ENCODE data around the gene IKBKE.

IKBKE gene

DNA sequence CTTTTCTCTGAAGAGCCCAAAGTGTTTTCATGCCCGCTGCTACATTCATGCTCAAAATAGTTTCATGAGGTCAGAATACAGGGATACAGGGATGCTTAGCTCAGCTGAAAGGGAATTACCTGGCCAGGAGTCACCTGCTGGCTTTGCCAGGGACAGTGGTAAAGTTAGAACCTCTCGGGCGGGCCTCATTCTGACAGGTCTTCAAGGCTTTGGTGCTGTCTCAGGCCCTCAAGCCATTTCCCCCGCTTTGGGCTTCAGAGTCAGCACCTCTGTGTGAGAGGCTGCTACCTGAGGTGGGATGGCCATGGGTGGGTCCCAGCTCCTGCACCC lies 42.5 kb downstream of the IKBKE start:
- DNase-seq, result no peak

DNA sequence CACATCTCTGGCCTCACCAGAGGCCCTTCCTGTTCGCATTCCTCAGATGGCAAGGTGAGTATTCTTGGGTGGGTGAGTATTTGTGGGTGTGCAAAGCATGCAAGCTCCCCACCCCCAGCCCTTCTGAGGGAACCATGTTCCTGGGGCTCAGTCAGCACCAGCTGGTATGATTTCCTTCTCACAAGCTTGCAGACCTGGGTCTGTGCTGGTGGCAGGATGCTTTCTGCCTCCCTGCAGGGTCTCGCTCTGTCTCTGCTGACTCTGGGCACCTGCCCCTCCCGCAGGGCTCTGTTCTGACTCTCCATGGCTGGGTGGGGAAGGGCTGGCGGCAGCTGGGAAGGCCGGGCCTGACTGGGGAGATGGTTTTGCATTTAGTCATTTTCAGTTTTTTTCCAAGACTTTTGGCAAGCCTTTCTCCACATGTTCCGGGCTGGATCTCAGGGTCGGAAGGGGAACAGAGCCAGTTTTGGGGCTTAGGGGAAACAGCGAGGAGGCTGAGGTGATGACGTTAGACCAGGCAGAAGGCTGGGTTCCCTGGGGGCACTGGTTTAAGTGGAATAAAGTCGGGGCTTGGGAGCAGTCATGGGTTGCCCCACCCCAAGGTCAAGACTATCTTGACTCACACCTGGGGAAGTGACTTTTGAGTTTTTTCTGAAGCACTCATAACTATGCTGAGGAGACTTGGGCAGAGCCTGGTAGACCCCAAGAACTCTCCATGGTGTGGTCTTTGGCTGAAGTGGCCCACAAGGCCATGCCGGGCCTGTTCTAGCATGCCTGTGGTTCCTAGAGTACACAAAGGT lies 43.2 kb downstream of the IKBKE start:
- peak; percentile 91 for DNase-seq

DNA sequence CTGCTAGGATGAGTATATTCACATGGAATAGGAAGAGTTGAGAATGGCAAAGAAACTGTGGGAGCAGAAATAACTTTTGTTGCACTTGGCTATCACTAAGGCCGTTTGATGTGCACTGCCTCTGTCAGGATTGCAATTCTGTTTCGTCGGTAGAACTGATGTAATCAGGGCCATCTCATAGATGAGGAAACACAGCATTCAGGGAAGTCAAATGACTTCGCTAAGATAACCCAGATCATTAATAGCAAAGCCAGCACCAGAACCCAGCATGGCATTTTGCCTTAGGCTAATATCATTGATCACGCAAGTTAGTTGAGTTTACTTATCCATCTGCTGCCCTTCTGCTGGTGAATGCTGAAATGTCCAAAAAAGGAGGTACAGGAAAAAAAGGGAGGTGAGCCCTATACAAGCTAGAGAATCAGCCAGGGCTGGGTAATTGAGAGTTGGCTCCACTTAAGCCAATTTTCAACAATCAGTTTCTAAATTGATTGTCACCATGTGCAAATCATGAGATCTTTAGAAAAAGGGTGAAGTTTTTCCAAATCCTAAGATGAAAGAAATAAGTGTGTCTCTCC lies 44.6 kb downstream of the IKBKE start:
- no peak for DNase-seq

DNA sequence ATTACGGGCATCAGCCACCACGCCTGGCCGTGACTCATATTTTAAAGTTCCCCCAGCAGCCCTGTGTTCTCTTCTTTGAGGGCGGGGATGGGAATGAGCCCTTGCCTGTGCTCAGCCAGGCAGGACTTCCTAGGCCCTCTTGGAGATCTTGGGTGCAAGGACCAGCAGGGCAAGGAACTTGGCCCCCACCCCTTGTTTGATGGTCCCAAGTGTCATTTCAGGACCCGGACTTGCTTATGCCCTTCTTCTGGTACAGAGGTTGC lies 46.4 kb downstream of the IKBKE start:
- DNase-seq, result no peak

DNA sequence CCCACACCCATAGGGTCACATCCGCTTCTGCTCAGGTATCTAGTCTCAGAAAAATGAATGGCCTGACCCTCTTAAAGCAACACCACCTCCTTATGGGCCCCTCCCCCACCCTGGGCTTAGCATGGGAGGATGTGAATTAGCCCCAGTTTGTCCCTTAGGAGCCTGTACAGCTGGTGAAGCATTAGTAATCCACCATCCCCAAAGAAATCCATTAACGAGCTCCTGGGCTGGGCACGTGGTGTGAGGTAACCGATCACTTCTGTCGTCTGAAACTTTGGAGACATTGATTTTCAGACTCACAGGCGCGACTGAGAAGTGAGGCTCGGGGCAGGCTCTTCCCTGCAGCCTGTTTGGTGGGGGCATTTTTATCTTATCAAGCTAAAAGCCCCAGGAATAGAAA lies 47.5 kb downstream of the IKBKE start:
- DNase-seq, result no peak

DNA sequence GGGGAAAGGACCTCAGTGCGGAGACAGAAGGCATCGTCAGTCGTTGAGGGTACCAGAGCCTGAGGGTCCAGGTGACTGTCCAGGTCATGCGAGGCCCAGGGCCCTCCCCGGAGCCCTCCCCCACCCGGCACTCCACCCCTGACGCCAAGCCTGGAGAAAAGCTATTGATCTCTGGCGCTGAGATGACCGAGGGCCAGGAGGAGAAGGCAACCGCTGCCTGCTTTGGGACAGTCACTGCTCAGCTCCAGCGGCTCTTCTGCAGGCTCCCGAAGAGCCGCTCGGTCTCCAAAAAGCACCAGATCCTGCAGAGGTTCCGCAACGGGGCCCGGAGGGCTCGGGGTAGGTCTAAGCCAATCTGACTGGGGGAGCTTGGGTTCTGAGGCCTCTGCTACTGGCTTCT lies 47.9 kb downstream of the IKBKE start:
- no peak for DNase-seq

DNA sequence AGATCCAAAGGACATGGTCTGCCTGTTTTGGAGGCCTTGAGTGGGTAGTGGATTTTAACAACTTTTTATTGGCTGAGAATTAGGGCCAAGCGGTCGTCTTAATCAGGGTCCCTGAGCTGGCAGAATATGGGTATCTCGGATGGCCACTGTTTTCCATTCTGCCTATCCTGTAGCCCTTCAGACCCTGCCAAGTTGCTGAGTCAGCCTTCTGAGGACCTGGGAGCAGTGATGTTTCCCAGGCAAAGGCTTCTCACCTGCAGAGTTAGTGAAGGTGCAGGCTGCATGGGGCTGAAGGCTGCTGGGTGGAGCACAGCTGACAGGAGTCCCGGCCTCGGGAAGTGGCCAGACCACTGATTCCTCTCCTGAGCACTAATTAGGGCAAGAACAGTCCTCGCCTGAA lies 48.5 kb downstream of the IKBKE start:
- no peak for DNase-seq

DNA sequence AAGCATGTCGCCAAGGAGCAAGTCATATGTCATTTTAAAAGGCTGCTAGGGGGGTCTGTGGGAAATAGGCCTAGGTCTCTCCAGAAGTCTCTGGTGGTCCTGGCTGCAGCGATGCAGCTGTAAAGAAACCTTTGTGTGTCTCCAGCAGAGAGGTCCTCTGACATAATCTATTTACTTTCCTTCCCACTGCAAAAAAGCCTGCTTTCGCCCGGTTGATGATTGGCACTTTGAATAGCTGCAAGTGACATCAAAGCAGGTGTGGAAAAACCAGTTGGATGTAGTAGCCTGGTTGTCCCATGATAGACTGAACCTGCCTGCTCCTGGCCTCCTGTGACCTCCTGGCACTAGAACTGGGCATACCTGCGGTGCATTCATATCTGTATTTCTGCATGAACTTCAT lies 50.9 kb downstream of the IKBKE start:
- DNase-seq, result no peak

DNA sequence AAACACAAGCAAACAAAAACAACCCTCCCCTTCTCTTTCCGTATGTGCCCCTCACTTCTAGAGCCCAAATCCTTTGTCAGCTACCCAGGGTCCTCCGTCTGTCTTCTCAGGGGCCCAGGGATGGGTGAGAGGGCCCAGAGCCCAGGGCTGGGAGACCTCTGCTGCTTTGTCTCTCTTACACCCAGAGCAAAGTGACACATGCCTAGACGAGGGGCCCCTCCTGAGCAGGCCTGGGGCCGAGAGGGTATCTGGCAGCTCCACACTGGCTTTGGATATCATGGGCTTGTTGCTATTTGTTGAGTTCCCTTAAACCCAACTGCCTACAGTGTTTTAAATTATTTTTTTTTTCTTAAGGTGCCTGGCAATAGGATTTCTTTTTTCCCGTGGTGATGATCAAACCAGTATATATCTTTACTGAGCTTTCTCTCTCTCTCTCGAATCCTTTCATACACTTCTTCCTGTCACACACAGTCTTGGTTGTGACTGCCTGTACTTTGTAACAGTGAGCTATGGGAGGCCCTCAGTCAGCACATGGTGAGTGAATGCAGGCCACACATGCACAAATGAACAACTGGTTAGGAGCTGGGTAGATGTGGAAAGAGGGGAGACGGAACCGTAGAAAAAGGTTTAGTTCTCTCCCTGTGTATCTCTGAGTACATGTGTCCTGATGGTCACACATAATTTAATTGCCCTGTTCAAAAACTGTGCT lies 51.6 kb downstream of the IKBKE start:
- DNase-seq, result no peak

DNA sequence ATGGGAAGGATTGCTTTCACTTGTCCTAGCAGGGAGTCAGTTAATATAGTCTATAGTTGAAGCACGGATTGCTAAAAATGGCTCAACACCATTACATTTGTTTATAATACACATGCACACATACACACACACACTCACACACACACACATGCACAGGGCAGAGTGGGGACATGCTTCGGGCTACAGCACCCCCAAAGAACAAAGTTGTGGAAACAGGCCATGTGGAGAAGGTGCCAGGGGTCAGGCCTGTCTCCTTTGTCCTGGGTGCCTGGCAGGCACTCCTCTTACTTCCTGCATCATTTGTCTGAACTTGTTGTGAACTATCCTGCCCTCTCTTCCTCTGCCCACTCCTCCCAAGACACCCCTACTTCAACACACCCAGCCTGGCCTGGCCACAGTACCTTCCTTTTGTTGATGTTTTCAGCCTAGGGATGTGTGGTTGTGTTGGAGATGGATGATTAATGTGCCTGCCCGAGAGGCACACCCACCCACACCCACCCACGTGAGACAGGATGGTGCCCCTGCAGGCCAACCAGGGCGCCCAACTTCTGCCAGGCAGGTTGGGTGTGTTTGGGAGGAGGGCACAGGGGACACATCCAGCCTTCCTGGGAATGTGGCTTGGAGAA lies 54.6 kb downstream of the IKBKE start:
- no peak for DNase-seq

DNA sequence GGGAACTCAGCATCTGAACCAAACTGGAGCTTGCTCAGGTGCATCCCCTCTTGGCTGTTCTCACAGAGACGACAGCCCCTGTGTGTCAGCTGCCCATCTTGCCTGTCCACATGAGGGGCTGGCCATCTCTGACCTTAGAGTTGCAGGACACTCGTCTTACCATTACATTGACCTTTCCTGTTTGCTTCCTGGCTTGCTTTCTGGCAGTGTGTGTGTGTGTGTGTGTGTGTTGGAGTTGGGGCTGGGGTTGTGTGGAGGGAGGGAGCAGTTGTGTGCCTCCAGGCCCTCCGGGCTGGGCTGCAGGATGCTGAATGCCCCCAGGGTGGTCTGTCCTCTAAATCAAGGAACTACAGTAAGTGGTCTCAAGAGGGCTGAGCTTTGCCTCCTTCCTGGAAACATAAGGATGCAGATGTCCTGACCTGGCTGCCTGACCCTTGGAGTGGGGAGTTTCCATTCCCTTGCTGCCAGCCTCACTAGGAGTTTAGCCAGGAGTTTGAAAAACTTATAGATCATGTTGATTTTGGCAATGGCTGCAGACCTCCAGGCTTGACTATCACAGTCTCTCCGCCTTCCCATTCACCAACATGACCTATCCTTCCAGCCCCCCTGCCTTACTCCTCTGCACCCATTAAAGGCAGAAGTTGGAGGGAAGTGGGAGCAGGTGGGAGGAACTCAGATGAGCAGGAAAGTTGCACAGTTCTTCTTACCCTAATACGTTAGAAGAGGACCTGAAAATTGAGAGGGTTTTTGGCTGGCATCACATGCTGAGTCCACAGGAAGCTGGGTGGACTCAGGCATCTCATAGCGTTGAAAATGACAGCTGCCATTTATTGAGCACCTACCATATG lies 56.0 kb downstream of the IKBKE start:
- no peak for DNase-seq

DNA sequence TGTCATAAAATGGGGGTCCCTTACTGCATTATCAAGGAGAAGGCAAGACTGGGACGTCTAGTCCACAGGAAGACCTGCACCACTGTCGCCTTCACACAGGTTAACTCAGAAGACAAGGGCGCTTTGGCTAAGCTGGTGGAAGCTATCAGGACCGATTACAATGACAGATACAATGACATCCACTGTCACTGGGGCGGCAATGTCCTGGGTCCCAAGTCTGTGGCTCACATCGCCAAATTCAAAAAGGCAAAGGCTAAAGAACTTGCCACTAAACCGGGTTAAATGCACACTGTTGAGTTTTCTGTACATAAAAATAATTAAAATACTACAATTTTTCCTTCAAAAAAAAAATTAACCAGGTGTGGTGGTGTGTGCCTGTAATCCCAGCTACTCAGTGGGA lies 59.1 kb downstream of the IKBKE start:
- DNase-seq, result no peak

DNA sequence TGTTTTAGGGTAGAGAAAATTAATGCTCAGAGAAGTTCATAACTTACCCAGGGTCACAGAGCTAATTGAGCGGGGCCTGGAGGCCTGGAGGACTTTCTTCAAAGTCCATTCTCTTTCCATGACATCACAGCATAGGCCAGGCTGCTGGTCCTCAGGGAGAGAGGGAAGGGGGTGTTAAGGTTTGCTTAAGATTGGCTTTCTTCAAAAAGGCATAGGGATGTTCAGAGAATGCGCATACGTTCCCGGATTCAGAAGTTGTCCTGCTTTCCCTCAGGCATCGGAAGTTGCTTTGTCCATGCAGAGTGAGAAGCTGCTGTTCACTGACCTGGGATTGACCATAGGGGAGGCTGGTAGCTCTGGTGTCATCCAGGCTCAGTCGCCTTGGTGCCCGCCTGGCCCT lies 62.1 kb downstream of the IKBKE start:
- DNase-seq, result no peak

DNA sequence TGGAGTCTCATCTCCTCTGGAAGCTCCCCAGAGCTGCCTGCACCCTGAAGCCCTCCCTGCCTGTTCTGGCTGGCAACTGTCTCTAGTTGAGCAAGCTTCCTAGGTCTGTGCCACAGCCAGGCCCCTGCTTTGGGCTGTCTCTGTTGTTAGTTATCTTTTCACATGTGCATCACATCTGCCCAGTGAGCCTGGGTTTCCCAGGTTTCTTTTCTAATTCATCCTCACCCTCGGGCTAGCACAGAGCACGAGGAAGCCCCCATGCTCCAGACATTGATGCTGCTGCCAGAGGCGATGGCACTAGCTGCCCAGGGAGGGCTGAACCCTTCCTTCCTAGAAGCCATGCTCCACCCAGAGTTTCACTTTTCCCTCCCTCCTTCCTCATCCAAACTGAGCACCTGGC lies 64.3 kb downstream of the IKBKE start:
- no peak for DNase-seq

DNA sequence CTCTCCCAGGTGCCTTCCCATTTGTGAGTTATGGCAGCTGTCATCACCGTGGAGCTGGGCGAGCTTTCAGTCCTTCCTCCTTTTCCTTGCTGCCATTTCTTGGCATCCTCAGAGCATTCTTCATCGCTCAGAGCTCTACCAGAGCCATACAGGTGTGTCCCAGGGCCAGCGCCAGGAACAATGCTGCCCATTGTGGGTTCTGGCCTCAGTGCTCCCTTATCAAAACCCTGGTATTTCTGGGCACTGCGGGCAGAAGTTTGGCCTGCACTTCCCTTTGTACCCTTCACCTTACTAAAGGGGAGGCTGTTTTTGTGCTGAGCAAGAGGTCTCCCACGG lies 65.5 kb downstream of the IKBKE start:
- no peak for DNase-seq

DNA sequence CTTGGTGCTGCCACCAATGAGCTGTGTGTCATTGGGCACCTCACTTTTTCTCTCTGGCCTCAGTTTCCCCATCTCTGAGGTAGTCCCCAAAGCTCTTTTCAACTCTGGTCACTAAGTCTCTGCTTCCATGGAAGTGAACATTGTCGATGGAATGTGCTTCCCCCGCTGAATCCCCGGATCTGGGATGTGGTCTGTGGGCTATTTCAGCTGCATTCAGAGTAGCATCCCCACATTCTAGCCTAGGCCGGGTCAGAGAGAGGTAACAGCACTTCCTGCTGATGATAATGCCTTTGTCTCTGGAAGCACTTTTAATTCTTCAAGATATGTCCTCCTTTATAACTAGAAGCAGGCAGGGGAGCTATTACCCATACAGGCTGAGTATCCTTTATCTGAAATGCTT lies 66.9 kb downstream of the IKBKE start:
- peak; percentile 68 for DNase-seq

DNA sequence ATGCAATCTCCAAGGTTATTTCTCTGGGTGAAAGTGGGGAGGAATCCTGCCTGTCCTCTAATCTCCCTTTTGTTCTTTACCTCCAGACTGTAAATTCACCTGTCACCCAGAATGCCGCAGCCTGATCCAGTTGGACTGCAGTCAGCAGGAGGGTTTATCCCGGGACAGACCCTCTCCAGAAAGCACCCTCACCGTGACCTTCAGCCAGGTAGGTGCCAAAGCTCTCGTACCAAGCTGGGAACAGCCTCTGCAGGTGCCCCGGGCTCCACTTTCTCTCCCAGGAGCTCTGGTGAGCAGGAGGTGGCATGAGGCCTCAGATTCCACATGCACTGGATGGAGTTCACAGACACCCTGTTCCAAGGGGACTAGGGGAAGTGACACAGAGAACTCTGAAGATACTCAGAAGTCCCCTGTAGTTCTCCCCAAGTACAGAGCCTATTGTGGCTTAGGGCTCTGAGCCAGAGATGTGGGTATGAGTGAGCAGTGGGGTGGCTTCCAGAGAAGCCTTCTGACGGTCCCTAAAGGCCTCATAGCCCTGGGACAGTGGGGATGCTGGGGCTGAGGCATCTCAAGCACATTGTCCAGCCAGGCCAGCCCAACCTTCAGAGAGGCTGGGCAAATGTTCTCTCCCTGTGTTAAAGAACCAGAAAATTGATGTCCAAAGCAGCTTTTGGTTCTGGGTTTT lies 68.0 kb downstream of the IKBKE start:
- no peak for DNase-seq

DNA sequence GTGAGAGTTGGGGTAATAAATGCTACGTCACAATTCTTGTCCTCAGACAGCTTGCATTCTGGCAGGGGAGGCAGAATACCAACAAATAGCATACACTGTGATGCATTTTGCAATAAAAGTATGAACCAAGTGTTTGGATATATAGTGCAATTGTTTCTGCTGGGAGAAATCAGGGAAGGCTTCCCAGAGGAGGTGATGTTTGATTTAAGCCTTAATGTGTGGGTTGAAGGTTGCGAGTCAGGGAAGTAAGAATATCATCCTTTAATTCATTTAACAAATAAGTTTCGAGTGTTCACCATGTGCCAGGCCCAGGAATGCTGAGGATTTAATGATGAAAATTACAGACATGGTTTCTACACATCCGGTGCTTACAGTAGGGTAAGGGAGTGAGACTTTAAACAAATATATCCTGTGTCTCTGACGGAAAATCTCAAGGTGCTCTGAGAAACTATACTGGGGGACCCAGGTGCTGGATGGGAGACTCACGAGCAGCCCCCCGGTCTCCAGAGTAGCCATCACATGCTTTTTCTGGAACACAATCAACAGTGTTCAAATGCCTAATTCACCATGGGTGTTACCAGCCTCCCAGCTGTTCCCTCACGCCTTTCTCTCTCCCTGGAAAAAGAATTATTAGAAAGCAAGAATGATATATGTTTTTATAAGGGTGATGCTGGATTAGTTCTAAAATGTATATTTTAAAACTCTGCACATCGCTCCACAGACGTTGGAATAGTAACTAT lies 68.8 kb downstream of the IKBKE start:
- no peak for DNase-seq

DNA sequence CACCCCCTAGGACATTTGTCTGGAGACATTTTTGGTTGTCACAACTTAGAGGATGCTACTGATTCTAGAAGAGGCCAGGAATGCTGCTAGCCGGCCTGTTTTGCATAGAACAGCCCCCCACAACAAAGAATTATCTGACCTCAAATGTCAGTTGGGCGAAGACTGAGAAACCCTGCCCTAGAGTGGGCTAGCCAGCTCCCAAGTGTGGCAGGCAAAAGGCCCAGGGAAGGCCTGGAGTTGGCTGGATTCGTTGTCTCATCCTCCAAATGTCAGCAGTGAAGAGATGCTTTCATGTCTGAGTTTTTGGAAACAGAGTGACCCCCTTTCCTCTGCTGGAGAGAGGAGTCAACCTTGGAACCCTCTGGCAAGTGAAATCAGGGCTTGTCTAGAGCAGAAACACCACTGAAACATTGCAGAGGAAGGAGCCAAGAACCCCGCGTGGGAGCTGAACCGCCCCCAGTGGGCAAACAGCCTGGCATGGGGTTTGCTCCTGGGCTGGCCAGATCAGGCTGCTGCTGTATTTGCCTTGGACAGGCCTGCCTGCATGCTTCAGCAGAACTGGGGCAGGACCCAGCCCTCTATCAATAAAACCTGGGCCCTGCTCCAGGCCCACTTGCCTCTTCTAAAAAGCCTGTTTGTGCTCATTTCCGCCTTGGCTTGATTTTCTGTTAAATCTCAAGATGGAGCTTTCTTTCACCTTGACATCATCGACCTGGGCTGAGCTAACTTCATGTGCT lies 69.9 kb downstream of the IKBKE start:
- no peak for DNase-seq

DNA sequence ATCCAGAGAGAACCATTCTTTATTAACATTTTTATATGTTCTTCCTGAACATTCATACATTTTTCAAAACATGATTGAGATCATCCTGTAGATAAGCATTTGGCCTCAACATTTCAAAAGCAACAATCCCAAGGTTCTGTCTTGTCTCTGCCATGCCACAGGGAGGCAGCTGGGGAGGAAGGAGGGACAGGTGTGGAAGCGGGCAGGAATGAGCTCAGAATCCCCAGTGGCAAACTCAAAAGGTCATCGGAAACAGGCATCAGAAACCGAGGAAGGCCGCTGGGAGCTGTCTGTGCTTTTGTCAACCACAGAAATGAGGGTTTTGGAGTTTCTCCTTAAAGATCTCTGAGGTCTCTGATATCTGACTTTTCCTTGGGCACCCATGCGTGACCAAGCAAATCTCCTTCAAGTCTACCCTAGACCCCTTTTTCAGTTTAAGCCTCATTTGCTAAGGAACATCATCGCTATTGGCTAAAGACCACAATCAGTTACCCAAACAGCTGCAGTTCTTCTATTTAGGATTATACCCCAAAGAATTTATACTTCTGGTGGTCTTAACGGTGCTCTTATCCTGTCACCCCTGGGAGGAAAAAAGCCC lies 71.1 kb downstream of the IKBKE start:
- DNase-seq, result no peak
